HG02870 (cell line): Measurements from ENCODE around the gene RAMP2.
A peak's percentile ranks its signal among the peaks of the same experiment; 100 is the strongest.
"Not testable (repeated sequence)": the region's sequence is repeated elsewhere in the genome, so short reads cannot be mapped to it uniquely, and the experiment has no call there.

Source experiments
- ATAC-seq: cut with Tn5 transposase; IDR thresholded peaks from one replicate; pipeline ENCODE4 v1.9.1; 2021; ENCODE audit warnings: mild to moderate bottlenecking, moderate library complexity; ENCODE audit not compliant: unreplicated experiment

Gene RAMP2, protein sequence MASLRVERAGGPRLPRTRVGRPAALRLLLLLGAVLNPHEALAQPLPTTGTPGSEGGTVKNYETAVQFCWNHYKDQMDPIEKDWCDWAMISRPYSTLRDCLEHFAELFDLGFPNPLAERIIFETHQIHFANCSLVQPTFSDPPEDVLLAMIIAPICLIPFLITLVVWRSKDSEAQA

DNA sequence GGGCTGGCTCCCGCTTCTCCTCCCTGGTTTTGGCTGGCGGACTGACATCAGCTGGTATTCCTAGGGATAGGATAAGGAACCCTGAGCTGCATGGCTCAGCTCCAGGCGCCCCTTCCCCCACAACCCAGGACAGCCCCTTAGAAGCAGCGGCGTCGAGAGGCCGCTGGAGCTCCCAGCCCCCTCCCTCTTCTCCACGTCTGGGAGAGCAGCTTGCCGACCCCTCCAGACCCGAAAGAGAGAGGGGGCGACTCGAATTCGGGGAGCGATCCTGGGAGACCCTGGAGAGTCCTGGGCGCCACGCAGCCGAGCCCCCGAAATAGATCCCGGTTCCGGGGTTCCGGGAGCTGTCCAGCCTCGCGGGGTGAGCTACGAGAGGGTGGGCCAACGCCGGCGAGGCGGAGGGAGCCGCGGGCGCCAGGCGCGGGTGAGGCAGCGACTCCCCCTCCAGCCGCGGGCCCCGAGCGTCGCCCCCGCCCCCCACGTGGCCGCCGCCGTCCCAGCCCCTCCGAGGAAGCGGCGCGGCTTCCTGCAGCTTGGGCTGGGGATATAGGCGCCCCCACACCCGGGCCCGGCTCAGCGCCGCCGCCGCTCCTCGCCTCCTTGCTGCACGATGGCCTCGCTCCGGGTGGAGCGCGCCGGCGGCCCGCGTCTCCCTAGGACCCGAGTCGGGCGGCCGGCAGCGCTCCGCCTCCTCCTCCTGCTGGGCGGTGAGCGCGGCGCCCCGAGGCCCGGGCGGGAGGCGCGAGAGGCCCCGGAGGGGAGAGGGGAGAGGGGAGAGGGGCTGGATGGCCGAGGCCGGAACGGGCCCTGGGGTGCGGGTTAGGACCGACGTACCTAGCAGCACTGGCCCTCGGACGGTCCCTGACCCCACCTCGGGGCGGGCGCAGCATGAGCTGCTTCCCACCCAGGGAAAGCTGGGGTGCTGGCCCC is at the start of gene RAMP2:
Gene RAMP2 (plus strand): TSS at position 576 of the 930 bp plus-strand sequence. CDS start 35 bp downstream, at position 611.
- ATAC-seq: no peak

DNA sequence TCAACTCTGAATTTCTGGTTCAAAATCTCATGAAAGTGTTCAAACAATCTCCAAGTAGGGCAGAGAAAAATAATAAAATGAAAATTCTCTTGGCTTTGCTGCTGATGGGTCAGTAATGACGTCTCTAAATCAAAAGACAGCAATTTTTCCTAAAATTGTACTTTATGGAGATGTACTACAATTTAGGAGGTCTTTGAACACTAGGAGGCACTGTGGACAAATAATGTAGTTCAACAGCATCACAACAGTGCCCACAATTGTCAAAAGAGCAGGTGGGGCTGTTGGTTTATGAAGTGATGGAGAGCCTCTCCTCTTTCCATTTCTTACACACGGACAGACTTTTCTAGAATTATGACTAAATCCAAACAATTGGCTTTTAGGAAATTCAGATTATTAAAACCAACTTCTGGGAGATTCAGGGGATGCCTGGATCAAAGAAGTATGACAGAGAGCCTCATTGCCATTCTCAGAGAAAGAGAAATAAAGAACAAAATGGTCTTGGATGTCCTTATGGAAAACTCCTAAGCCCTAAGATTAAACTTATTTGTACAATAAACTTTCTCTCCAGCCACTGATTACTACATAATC is 39.9 kb upstream of the RAMP2 start:
- ATAC-seq: no peak

DNA sequence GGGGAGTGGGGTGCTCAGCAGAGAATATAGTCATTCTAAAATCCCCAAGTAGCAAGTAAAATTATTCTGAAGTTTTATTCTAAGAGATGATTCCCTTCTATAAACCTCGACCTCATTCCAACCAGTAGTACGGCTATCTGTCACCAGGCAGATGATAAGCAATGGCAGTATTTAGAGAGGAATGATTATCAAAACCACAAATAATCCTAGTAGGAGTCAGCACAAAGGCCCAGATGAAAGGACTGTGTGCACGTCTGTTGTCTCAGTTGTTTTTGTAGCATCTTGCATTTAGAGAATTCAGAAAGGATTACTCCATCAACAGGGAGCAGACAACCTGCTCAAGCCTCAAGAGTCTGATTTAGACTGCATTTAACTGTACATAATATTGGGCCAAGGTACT is 37.4 kb upstream of the RAMP2 start:
- no peak for ATAC-seq

DNA sequence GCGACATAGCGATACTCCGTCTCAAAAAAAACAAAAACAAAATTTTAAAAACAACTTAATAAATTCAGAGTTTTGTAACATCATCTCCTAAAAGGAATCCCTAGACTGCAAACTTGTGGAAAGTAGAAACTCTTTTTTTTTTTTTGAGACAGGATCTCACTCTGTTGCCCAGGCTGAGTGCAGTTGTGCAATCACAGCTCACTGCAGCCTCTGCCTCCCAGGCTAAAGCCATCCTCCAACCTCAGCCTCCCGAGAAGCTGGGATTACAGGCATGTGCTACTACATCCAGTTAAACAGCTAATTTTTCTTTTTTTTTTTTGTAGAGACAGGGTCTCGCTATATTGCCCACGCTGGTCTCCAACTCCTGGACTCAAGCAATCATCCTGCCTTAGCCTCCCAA is 35.9 kb upstream of the RAMP2 start:
- no peak for ATAC-seq

DNA sequence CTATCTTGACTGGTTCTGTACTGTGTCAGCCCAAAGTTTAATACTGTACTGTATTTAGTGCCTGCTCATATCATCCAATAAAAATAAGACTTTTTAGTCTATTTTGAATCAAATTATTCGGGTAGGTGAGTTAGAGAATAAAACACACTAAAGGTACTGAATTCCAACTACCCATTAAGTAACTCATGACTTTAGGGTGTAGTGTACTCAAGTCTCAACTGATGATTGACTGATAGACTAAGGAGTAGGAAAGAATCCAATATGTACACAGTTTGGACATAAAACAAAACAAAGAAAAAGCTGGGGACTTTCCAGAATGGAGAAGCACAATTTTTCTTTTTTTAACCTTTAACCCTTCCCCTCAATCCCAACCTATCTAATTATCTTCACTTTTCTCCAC is 20.3 kb upstream of the RAMP2 start:
- no peak for ATAC-seq

DNA sequence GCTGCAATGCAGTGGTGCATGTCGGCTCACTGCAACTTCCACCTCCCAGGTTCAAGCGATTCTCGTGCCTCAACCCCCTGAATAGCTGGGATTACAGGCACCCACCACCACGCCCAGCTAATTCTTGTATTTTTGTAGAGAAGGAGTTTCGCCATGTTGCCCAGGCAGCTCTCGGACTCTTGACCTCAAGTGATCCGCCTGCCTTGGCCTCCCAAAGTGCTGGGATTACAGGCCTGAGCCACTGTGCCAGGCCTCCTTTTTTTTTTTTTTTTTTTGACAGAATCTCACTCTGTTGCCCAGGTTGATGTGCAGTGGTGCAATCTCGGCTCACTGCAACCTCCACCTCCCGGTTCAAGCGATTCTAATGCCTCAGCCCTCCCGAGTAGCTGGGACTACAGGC is 18.1 kb upstream of the RAMP2 start:
- not testable (repeated sequence) for ATAC-seq

DNA sequence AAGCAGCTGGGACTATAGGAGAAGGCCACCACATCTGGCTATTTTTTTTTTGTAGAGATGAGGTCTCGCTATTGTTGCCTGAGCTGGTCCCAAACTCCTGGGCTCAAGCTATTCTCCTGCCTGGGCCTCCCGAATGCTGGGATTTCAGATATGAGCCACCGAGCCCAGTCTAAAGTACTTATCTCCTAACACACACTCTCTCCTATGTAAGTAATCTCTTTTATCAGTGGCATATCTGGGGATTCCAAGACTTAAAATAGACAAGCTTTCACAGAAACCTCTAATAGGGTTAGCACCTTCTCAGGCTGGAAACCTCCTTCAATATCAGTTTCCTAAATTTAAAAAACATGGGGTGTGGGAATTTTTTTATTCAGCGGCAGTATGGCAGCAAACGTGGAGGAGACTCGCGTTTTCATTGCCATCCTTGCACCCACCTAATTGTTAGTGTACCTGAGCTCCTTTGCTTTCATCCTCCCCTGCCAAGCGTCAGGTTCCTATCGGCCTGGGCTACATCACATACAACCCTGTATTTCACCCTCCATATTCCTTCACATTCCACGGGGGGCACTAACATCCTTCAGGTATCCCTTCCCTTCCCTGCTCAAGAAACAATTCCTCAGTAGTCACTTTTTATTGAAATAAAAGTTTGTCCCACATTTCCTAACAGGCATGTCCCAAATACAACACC is 17.3 kb upstream of the RAMP2 start:
- no peak for ATAC-seq

DNA sequence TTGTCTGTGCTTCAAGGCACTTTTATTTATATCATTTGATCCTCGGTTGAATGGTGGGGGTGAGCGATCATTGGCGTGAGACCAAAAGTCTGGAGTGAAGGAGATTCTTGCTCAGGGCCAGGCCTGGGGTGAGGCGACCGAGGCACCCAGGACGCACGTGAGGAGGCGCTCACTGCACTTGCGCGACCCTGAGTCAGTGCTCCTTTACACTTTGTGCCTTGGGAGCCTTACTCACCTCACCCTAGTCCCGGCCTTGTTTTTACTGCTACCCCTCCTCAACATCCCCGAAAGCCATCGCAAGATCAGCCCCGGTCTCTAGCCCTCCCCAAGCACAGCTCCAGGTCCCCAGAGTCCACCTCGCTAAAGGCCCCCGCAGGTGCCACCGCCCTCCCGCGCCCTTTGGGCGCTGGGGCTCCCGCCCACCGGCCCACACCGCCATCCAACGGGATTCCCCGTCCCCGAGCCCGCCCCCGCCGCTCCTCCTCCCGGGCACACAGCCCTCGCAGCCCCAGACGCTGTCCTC is 16.7 kb upstream of the RAMP2 start:
- ATAC-seq: peak; percentile 60

DNA sequence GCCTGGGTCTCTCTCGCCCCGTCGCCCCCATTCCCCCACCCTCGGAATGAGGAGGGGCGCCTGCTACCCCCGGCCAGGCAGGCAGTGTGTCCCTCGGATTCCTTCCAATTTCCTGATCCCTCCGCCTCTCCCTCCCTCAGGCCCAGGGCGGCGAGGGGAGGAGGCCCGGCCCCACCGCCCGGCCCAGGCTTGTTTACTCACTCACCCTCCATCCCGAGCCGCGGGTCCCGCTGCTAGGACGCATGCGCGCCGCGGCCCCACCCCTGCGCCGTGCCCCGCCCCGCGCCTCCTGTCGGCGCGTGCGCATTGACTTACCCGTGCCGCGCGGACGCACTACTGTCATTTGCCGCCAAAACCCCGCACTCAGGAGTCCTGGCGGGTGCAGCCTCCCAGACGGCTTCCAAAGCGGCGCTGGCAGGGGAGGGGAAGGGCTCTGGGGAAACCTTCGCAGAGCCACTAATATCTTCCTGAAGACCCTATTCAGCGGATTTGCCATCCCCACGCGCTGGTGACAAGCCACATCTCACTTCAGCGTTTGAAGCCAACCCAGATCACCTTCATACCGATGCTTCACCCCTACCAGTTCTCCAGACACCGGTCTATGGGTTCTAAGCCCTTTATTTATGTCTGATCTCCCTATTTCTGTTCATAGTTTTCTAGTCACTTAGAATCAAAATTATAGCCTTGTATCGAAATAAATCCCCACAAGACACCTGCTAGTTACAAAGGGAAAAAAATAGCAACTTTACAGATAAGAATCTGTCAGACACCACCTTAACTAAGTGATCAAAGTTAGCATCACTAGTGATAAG is 16.0 kb upstream of the RAMP2 start, which contains the start of gene EZH1:
Gene EZH1 (minus strand): TSS at position 235 of the 812 bp plus-strand sequence. CDS start 16,099 bp downstream, outside the sequence.
- ATAC-seq: peak; percentile 47

DNA sequence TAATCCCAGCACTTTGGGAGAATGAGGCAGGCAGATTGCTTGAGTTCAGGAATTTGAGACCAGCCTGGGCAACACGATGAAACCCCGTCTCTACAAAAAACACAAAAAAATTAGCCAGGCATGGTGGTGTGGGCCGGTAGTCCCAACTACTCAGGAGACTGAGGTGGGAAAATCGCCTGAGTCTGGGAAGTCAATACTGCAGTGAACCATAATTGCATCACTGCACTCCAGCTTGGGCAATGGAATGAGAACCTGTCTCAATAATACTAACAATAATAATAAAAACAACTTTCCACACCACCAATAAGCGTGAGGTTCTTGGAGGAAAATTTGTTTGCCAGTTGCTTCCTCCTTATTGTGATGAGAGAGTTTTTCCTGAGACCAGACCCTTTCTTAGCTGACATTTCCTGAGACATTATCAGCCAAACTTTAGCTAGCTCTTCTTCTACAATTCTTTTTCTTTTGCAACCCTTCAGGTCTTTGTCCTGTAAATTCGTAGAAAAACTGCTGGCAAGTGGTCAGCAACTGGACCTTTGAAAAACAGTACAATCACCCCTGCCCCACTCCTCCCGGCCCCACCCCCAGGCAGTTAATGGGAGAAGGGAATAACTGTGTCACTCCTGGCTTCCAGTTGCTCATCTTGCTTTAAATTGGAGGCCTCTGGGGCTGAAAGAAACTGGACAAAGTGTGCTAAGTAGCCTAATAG is 12.7 kb upstream of the RAMP2 start:
- ATAC-seq: no peak

DNA sequence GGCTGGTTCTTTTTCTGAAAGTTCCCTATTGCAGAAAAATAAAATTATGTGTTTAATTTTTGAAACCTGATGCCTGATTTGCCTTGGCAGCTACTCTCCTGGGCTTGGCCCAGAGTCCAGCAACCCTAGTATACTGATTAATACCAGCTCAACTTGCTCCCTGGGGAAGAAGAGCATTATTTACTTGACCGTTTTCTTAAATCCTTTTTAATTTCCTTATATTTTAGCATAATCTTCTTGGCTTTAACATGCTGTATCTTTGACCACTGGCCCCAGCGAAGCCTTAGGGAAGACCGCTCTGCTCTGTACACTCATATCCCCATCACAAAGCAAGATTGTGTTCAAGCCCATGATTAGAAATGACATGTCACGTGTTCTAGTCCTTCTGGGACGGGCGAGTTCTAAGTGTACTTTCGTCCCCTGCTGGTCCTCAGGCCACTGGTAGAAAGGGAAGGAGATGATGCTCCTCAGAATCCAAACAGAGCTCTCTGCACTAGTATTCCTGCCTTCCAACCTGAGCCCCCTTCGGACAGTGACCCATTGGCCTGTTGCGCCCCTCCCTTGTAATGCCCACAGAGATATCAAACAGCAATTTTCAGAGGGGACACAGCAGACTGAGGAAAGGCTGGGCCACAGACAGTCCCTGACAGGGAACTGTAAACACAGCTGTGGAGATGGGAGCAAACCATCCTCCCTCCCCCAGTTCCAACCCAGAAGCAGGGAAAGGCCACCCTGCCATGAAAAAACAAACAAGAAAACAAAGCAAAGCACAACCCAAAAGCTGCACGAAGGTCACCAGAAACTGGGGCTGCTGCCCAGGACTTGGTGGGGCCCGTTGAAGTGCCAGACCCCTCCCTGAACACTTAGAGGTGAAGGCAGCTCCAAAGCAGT is 11.9 kb upstream of the RAMP2 start:
- ATAC-seq: no peak

DNA sequence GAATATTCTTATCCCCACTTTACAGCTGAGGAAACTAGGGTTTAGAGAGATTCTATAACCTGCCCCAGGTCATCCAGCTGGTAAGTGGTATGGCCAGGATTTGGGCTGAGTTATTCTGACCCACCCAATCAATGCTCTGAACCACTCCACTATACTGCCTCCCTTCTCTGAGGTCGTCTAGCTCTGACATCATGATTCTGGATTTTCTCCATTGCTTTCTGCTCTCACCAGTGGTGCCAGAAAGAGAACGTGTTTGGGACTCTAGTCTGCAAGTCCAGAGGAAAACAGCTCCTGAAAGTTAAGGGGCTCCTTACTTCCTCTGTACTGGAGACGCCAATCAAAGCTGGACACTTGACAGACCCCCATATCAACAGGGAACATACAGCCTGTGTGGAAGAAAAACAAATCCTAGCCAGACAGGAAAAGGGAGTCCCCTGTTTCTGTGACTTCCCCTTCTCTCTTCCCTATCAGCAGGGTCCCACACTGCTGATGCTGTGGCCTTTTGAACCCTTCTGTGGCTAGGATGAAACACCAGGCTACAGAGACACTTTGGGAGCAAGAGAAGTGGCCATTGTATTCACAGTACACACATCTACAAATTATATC is 10.2 kb upstream of the RAMP2 start:
- ATAC-seq: no peak

DNA sequence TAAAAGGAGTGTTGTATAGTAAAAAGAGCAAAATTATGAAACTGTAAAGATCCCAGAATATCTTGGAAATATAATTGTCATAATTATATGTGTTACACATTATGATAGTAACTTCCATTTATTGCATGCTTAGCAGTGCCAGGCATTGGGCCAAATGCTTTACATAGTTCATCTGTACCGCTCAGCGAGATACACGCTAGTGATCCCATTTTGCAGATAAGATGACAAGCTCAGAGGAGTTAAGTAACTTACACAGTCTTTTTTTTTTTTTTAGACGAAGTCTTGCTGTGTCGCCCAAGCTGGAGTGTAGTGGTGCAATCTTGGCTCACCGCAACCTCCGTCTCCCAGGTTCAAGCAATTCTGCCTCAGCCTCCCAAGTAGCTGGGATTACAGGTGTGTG is 9.4 kb upstream of the RAMP2 start:
- ATAC-seq: no peak

DNA sequence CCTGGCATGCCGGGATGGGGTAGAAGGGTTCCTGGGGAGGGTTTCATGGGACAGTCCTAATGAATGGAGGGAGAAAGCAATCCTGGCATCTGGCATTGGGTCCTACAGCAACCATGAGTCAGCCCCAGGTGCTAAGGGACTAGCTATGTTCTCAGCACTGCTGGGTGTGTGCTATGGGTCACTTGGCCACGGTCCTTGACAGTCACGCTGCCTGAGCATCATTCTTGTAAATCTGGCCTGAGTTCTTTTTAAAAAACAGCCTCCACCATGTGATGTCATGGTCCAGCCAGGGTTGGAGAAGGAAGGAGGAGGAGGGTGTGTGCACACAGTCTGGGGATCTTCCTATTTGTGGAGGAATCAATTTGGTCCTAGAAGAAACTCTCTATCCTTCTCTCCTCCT is 6.2 kb upstream of the RAMP2 start:
- ATAC-seq: no peak

DNA sequence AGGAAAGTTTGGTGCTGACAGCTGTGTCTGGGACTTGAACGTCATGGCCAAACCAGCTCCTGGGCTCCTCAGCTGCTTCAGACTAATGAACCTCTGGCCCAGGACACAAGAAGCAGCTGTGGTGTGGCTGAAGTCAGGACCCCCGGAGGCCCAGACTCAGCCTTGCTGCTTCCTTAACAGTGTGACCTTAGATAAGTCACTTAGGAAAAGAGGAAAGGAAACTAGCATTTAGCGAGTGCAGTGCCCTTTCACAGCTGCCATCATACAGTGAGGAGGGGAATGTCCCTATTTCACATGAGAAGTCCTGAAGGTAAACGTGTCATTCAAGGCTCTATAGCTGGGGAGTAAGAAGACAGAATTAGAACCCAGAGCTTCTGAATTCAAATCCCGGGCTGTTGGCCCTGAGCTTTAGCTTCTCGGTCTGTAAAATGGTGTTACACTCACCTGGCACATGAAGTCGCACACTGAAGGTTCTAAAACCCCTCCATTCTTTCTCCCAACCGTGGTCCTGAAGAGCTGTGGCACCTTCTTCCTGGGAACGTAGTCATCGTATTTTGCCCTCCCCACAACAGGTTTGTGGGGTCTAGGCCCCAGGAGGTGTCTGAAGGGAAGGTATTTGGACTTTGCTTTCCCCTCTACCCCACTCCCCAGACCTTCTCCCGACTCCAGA is 910 bp upstream of the RAMP2 start:
- no peak for ATAC-seq

DNA sequence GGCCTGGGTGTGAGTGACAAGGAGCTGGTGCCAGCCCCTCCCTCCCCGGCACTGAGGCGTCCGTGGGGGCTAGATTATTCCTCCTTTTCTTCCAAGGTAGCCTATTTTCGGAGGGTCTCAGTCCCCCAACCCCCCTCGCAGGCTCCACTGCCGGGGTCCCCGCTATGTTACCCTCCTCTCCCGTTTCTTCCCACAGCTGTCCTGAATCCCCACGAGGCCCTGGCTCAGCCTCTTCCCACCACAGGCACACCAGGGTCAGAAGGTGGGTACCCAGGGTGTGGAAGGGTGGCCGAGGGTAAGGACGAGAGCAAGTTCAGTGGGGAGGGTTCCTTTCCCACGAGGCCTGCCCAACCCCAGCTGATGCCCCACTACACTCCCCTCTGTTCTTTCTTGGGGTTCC is 611 bp downstream of the RAMP2 start:
- no peak for ATAC-seq

DNA sequence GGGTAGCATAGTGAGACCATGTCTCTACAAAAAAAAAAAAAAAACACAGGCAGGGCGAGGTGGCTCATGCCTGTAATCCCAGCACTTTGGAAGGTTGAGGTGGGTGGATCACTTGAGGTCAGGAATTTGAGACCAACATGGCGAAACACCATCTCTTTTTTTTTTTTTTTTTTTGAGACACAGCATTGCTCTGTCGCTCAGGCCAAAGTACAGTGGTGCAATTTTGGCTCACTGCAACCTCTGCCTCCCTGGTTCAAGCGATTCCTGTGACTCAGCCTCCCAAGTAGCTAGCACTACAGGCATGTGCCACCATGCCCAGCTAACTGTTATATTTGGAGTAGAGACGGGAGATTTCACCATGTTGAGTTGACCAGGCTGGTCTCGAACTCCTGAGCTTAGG is 5.1 kb downstream of the RAMP2 start:
- ATAC-seq: no peak

DNA sequence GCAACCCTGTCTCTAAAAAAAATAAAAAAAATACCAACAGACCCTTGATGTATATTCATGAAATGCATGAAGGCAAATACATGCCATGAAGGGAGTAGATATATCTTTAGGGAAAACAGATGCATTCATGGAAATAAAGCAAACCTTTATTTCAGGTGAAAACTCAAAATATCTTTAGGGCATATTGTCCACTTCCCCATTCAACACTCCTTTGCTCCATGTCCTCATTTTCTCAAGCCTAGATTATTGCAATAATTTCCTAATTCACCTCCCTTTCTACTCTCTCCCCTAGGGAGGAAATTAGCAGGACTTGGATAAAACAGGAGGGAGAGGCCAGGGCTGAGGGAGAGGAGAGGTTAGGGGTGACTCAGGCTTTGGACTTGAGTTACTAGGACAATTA is 6.5 kb downstream of the RAMP2 start:
- no peak for ATAC-seq
